ENCODE results near the gene LGALS7. TPM values are rescaled to one million over a fixed set of nuclear protein-coding genes. Genes with fewer than 3 reads are reported as not detected.
"Not testable (repeated sequence)": the region's sequence is repeated elsewhere in the genome, so short reads cannot be mapped to it uniquely, and the experiment has no call there.

LGALS7 gene
- total RNA-seq, 1 donor from 2014 or later, result not detected

- no peaks in the 10 kb centered on the region for H3K79me2 ChIP-seq (ENCODE audit: insufficient read depth, low read length)
- H3K9ac ChIP-seq (ENCODE audit: low read length), result no peak overlapping the region
- no peak overlapping the region for H2AFZ ChIP-seq (ENCODE audit: low read depth, low read length)
- Mint-ChIP-seq H3K9me3 (ENCODE audit: unreplicated experiment) (no peaks in the 10 kb centered on the region), H3K4me3 (ENCODE audit: unreplicated experiment) (no peak overlapping the region), H3K4me1 (ENCODE audit: low read depth, unreplicated experiment) (no peaks in the 10 kb centered on the region), H3K27ac (ENCODE audit: unreplicated experiment) (no peak overlapping the region), H3K36me3 (ENCODE audit: low read depth, unreplicated experiment) (peaks cover 3% of the 10 kb centered on the region), H3K27me3 (ENCODE audit: low read depth, unreplicated experiment) (peaks cover 2% of the 10 kb centered on the region)
- no peaks in the 10 kb centered on the region for H3K27me3 ChIP-seq (ENCODE audit: insufficient read depth, low read length)
- FAIRE-seq (no peak), DNase-seq (ENCODE audit: low read depth) (no peak)
- H4K20me1 ChIP-seq (ENCODE audit: insufficient read depth, low read length), result no peaks in the 10 kb centered on the region
- no peaks in the 10 kb centered on the region for H3K9me3 ChIP-seq (ENCODE audit: insufficient read depth, low read depth, low read length)
- no peaks in the 10 kb centered on the region for H3K36me3 ChIP-seq (ENCODE audit: insufficient read depth, low read length)
- H3K4me2 ChIP-seq (ENCODE audit: low read length), result no peak overlapping the region
- H3K4me3 ChIP-seq (ENCODE audit: insufficient read depth, low read depth, low read length), result no peak overlapping the region
- H3K4me1 ChIP-seq (ENCODE audit: insufficient read depth, low read length), result no peaks in the 10 kb centered on the region
- H3K27ac ChIP-seq (ENCODE audit: low read depth, low read length), result no peak overlapping the region
- TF ChIP-seq EZH2 (IDR thresholded peaks at IDR 0.05; ENCODE audit: insufficient read depth, low read length) (no peak), CTCF (IDR thresholded peaks at IDR 0.05; ENCODE audit: insufficient read depth, low read depth, low read length) (no peak)
Measured at GRCh38 chr19:38809592-38810252, 36.4 kb upstream of the LGALS7 start.

- Histone ChIP-seq H3K27ac (ENCODE audit: low read depth, low read length) (no peak overlapping the region), H3K4me3 (ENCODE audit: insufficient read depth, low read depth, low read length) (no peak overlapping the region), H3K9me3 (ENCODE audit: insufficient read depth, low read depth, low read length) (no peaks in the 10 kb centered on the region), H3K4me2 (ENCODE audit: low read length) (no peak overlapping the region), H2AFZ (ENCODE audit: low read depth, low read length) (no peak overlapping the region), H3K4me1 (ENCODE audit: insufficient read depth, low read length) (no peaks in the 10 kb centered on the region), H4K20me1 (ENCODE audit: insufficient read depth, low read length) (no peaks in the 10 kb centered on the region), H3K36me3 (ENCODE audit: insufficient read depth, low read length) (no peaks in the 10 kb centered on the region), H3K9ac (ENCODE audit: low read length) (no peak overlapping the region), H3K79me2 (ENCODE audit: insufficient read depth, low read length) (no peaks in the 10 kb centered on the region), H3K27me3 (ENCODE audit: insufficient read depth, low read length) (no peaks in the 10 kb centered on the region)
- H3K27ac Mint-ChIP-seq (ENCODE audit: unreplicated experiment), result no peak overlapping the region
- DNase-seq (ENCODE audit: low read depth) (no peak), FAIRE-seq (no peak)
- peaks cover 2% of the 10 kb centered on the region for H3K9me3 Mint-ChIP-seq (ENCODE audit: unreplicated experiment)
- peaks cover 2% of the 10 kb centered on the region for H3K27me3 Mint-ChIP-seq (ENCODE audit: low read depth, unreplicated experiment)
- no peaks in the 10 kb centered on the region for H3K4me1 Mint-ChIP-seq (ENCODE audit: low read depth, unreplicated experiment)
- no peak overlapping the region for H3K4me3 Mint-ChIP-seq (ENCODE audit: unreplicated experiment)
- H3K36me3 Mint-ChIP-seq (ENCODE audit: low read depth, unreplicated experiment), result peaks cover 3% of the 10 kb centered on the region
- no peak for TF ChIP-seq CTCF (IDR thresholded peaks at IDR 0.05; ENCODE audit: insufficient read depth, low read depth, low read length)
- no peak for TF ChIP-seq EZH2 (IDR thresholded peaks at IDR 0.05; ENCODE audit: insufficient read depth, low read length)
Measured at GRCh38 chr19:38808741-38809140, 35.4 kb upstream of the LGALS7 start.

- not testable (repeated sequence) for H3K27me3 Mint-ChIP-seq (ENCODE audit: low read depth, unreplicated experiment); H3K36me3 Mint-ChIP-seq (ENCODE audit: low read depth, unreplicated experiment); H3K27ac ChIP-seq (ENCODE audit: low read depth, low read length); H3K9me3 Mint-ChIP-seq (ENCODE audit: unreplicated experiment); H3K9ac ChIP-seq (ENCODE audit: low read length); H3K4me2 ChIP-seq (ENCODE audit: low read length); H2AFZ ChIP-seq (ENCODE audit: low read depth, low read length); H3K4me1 ChIP-seq (ENCODE audit: insufficient read depth, low read length); H3K9me3 ChIP-seq (ENCODE audit: insufficient read depth, low read depth, low read length); H3K4me3 Mint-ChIP-seq (ENCODE audit: unreplicated experiment); H3K4me3 ChIP-seq (ENCODE audit: insufficient read depth, low read depth, low read length); H3K79me2 ChIP-seq (ENCODE audit: insufficient read depth, low read length); H3K4me1 Mint-ChIP-seq (ENCODE audit: low read depth, unreplicated experiment); DNase-seq (ENCODE audit: low read depth); H3K36me3 ChIP-seq (ENCODE audit: insufficient read depth, low read length); H4K20me1 ChIP-seq (ENCODE audit: insufficient read depth, low read length); FAIRE-seq; H3K27me3 ChIP-seq (ENCODE audit: insufficient read depth, low read length)
- peak overlapping the region; percentile 0 for H3K27ac Mint-ChIP-seq (ENCODE audit: unreplicated experiment)
Measured at GRCh38 chr19:38807374-38808098, 34.2 kb upstream of the LGALS7 start.

Data from astrocyte (in vitro differentiated cells and primary cell).